ENCODE measurements around the gene BACH2. TPM values are rescaled to one million over a fixed set of nuclear protein-coding genes. Genes with fewer than 3 reads are reported as not detected.
A peak's percentile ranks its signal among the peaks of the same experiment; 100 is the strongest.

Gene BACH2
- total RNA-seq, 5 donors from 2014 or later (not counting 1 experiment from before 2014, with no cell fraction given) = 81.9 to 196 (median 96.7) TPM

DNA sequence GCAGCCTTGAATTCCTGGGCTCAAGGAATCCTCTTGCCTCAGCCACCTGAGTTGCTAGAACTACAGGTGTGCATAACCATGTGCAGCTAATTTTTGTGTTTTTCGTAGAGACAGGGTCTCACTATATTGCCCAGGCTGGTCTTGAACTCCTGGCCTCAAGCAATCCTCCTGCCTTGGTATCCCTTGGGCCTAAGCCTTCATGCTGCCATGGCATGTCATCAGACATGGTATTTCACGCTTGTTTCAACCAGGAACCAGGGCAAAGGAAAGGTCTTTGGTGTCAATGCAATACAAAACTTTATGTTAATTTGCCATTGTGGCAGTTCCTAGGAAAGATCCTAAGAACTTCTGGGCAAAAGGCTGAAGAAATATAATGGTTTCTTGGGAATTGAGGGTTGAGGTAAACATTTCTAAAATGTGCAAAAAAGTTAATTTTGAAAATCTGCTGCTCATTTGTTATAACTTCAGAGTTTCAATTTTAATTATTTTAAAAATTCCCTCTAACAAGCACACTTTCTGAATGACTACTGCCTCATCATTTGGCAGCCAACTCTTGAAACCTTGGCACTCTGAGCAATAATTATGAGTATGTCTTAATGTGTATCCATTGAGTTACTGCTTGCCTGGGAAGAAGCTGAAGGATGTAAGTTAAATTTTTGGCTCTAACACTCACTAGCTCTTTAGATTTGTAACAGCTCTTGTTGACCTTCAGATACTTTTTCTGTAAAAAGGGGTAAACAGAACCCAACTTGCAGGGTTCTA, 248.3 kb downstream of the BACH2 start:
- no peaks in the 10 kb centered on the region for H3K9me3 ChIP-seq
- peaks cover 4% of the 10 kb centered on the region in 2 donors for H3K36me3 ChIP-seq (ENCODE audit: control insufficient read depth in 2 of 2, extremely low read depth in 1 of 2, insufficient read depth in 1 of 2, low read length in 1 of 2)
- Mint-ChIP-seq H3K4me3 (no peak overlapping the region), H3K36me3 (peaks cover 19% of the 10 kb centered on the region), H3K27ac (peak overlapping the region; percentile 28 to 70), H3K4me1 (peaks cover 27 to 36% (median 34%) of the 10 kb centered on the region in 3 donors), H3K27me3 (no peaks in the 10 kb centered on the region), H3K9me3 (no peaks in the 10 kb centered on the region)
- DNase-seq (no peak), ATAC-seq (replicated peaks in 1 of 4) (no peak)
- POLR2A ChIA-PET = interaction anchor here in 1 of 2 donors (0.7 kb wide), 1 partner anchor 43 kb away, joined by 3 read pairs; no protein-coding TSS in a partner anchor
- no peaks in the 10 kb centered on the region for H3K27me3 ChIP-seq (replicated peaks in 1 of 2; ENCODE audit: control insufficient read depth in 2 of 2, extremely low read depth in 1 of 2, insufficient read depth in 2 of 2, low read length in 1 of 2)
- no peak overlapping the region for H3K4me3 ChIP-seq (ENCODE audit: control insufficient read depth in 1 of 2, extremely low read depth in 1 of 2, low read length in 1 of 2)
- 85% methylated on average over 1 of the region's 2 CpGs for WGBS (ENCODE audit: insufficient coverage)
- no peak overlapping the region for H3K27ac ChIP-seq (ENCODE audit: low read length)
- CTCF ChIA-PET = interaction anchor here (0.6 to 0.7 kb wide), 2 partner anchors 28 to 108 kb away, joined by 3 to 4 read pairs; no protein-coding TSS in a partner anchor
- H3K4me1 ChIP-seq (ENCODE audit: control insufficient read depth in 1 of 2, extremely low read depth in 1 of 2, insufficient read depth in 2 of 2, low read length in 2 of 2) = peaks cover 0 to 17% of the 10 kb centered on the region in 2 experiments

DNA sequence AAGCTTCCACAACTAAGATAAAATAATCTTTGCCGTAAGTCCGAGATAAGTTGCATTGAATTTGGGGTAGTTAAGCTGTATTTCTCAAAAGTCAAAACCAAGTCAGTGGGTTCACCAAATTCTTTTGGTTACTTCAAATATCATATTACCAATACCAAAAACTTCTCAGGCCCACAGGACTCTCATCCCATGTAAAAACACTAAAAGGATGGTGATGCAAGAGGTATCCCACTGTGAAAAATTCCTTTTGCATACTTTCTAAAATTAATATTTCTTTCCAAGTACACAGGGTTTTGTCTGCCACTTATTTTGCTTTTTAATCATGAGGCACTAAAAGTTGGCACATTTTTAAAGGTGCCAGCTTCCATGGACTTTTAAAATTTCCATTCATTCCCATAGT, 251.1 kb downstream of the BACH2 start:
- H3K36me3 Mint-ChIP-seq = peaks cover 23% of the 10 kb centered on the region
- H3K9me3 Mint-ChIP-seq = no peaks in the 10 kb centered on the region
- Histone ChIP-seq H3K9me3 (no peaks in the 10 kb centered on the region), H3K4me1 (ENCODE audit: control insufficient read depth in 1 of 2, extremely low read depth in 1 of 2, insufficient read depth in 2 of 2, low read length in 2 of 2) (peaks cover 0 to 17% of the 10 kb centered on the region in 2 experiments), H3K36me3 (ENCODE audit: control insufficient read depth in 2 of 2, extremely low read depth in 1 of 2, insufficient read depth in 1 of 2, low read length in 1 of 2) (peaks cover 4 to 6% of the 10 kb centered on the region in 2 donors), H3K4me3 (ENCODE audit: control insufficient read depth in 1 of 2, extremely low read depth in 1 of 2, low read length in 1 of 2) (no peak overlapping the region), H3K27me3 (replicated peaks in 1 of 2; ENCODE audit: control insufficient read depth in 2 of 2, extremely low read depth in 1 of 2, insufficient read depth in 2 of 2, low read length in 1 of 2) (no peaks in the 10 kb centered on the region), H3K27ac (ENCODE audit: low read length) (no peak overlapping the region)
- no peak overlapping the region for H3K4me3 Mint-ChIP-seq
- WGBS (ENCODE audit: insufficient coverage) = no CpG with 5 or more reads among the region's 2 CpGs
- ATAC-seq (replicated peaks in 1 of 4) (no peak), DNase-seq (no peak)
- CTCF ChIA-PET = no interaction called here
- H3K27me3 Mint-ChIP-seq = no peaks in the 10 kb centered on the region
- POLR2A ChIA-PET = interaction anchor here in 1 of 2 donors (0.6 kb wide), 1 partner anchor 246 kb away, joined by 3 read pairs; no protein-coding TSS in a partner anchor
- peak overlapping the region in 1 of 2 donors; percentile 69 for H3K27ac Mint-ChIP-seq
- peaks cover 9 to 36% (median 30%) of the 10 kb centered on the region in 3 donors for H3K4me1 Mint-ChIP-seq

DNA sequence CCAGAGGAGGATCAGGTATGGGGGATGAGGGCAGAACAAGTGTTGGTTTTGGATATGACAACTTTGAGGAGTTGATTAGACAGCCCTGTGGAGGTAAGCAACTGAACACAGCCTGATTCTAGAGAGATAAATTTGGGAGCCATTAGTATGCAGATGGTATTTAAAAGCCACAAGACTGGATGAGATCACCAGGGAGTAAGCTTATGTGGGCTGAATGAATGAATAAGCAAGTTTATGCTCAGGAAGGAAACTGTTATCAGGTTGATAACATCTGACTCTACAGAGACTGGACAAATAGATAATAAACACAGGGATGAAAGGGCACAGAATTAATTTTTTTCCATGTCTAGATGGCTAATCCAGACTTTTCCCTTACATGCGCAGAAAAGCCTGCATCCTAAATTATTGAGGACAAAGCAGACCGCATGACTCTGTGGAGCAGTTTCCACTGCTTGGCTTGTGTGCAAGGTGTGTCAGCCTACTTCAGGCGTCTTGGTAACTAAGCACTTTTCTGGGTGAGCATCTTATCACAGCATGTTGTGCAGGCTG, 251.7 kb downstream of the BACH2 start:
- Histone ChIP-seq H3K4me3 (ENCODE audit: control insufficient read depth in 1 of 2, extremely low read depth in 1 of 2, low read length in 1 of 2) (no peak overlapping the region), H3K4me1 (ENCODE audit: control insufficient read depth in 1 of 2, extremely low read depth in 1 of 2, insufficient read depth in 2 of 2, low read length in 2 of 2) (peaks cover 0 to 17% of the 10 kb centered on the region in 2 experiments), H3K27ac (ENCODE audit: low read length) (no peak overlapping the region), H3K9me3 (no peaks in the 10 kb centered on the region), H3K27me3 (replicated peaks in 1 of 2; ENCODE audit: control insufficient read depth in 2 of 2, extremely low read depth in 1 of 2, insufficient read depth in 2 of 2, low read length in 1 of 2) (no peaks in the 10 kb centered on the region), H3K36me3 (ENCODE audit: control insufficient read depth in 2 of 2, extremely low read depth in 1 of 2, insufficient read depth in 1 of 2, low read length in 1 of 2) (peaks cover 4 to 6% of the 10 kb centered on the region in 2 donors)
- H3K4me3 Mint-ChIP-seq = no peak overlapping the region
- 66% methylated on average over 3 of the region's 3 CpGs for WGBS (ENCODE audit: insufficient coverage)
- POLR2A ChIA-PET = no interaction called here
- ATAC-seq (replicated peaks in 1 of 4) = peak in 2 of 4 experiments; percentile 34 to 35
- H3K36me3 Mint-ChIP-seq = peaks cover 20% of the 10 kb centered on the region
- peaks cover 9 to 31% (median 26%) of the 10 kb centered on the region in 3 donors for H3K4me1 Mint-ChIP-seq
- no peaks in the 10 kb centered on the region for H3K27me3 Mint-ChIP-seq
- H3K27ac Mint-ChIP-seq = no peak overlapping the region
- no peak for DNase-seq
- CTCF ChIA-PET = no interaction called here
- no peaks in the 10 kb centered on the region for H3K9me3 Mint-ChIP-seq

DNA sequence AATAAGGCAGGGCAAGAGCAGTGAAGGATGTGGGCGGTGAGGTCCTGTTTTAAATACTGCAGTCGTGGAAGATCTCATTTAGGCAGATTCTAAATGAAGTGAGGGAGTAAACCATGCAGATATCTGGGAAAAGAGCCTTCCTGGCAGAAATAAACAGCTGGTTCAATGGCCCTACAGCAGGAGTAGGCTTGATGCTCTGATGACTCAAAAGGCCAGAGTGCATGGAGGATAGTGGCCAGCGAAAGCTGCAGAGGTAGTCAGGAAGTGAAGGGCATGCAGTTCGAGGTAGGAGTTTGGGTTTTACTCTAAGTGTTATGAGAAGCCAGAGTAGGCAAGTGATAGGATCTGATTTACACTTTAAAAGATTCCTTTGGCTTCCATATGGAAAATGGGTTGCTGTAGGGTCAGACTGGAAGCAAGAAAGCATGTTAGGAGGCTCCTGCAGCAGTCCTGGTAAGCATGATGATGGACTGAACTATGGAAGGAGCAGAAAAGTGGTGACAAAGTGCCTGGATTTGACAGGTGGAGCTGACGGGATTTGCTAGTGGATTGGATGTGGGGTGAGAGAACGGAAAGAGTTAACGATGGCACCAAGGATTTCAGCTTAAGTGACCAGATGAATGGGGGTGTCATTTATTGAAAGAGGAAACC, 252.3 kb downstream of the BACH2 start:
- H3K9me3 ChIP-seq = no peaks in the 10 kb centered on the region
- no peaks in the 10 kb centered on the region for H3K27me3 Mint-ChIP-seq
- H3K27ac ChIP-seq (ENCODE audit: low read length) = no peak overlapping the region
- DNase-seq = no peak
- no peak overlapping the region for H3K27ac Mint-ChIP-seq
- H3K4me1 ChIP-seq (ENCODE audit: control insufficient read depth in 1 of 2, extremely low read depth in 1 of 2, insufficient read depth in 2 of 2, low read length in 2 of 2) = peaks cover 0 to 17% of the 10 kb centered on the region in 2 experiments
- no peak for ATAC-seq (replicated peaks in 1 of 4)
- no peaks in the 10 kb centered on the region for H3K27me3 ChIP-seq (replicated peaks in 1 of 2; ENCODE audit: control insufficient read depth in 2 of 2, extremely low read depth in 1 of 2, insufficient read depth in 2 of 2, low read length in 1 of 2)
- 68% methylated on average over 7 of the region's 7 CpGs for WGBS (ENCODE audit: insufficient coverage)
- CTCF ChIA-PET = no interaction called here
- POLR2A ChIA-PET = no interaction called here
- H3K9me3 Mint-ChIP-seq = no peaks in the 10 kb centered on the region
- peaks cover 4 to 6% of the 10 kb centered on the region in 2 donors for H3K36me3 ChIP-seq (ENCODE audit: control insufficient read depth in 2 of 2, extremely low read depth in 1 of 2, insufficient read depth in 1 of 2, low read length in 1 of 2)
- H3K4me3 Mint-ChIP-seq = no peak overlapping the region
- peaks cover 8 to 25% (median 20%) of the 10 kb centered on the region in 3 donors for H3K4me1 Mint-ChIP-seq
- peaks cover 18% of the 10 kb centered on the region for H3K36me3 Mint-ChIP-seq
- no peak overlapping the region for H3K4me3 ChIP-seq (ENCODE audit: control insufficient read depth in 1 of 2, extremely low read depth in 1 of 2, low read length in 1 of 2)

DNA sequence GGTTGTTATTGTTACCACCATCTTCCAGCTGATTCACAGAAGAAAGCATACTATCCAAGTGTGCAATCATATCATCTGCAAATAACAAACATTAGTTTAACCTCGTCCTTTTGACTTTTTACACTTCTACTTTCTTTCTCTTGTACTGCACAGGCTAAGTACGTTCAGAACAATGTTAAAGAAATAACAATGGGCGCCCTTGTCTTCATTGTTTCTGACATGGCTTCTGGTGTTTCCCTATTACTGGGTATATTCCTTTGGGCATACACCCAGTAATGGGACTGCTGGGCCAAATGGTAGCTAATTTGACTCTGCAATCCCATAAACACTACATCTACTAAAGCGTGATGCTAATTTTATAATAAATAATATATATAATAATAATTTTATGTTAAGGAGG, 255.7 kb downstream of the BACH2 start:
- H3K27ac Mint-ChIP-seq = no peak overlapping the region
- peaks cover 24% of the 10 kb centered on the region for H3K36me3 Mint-ChIP-seq
- H3K9me3 Mint-ChIP-seq = no peaks in the 10 kb centered on the region
- no peak overlapping the region for H3K27ac ChIP-seq (ENCODE audit: low read length)
- no peaks in the 10 kb centered on the region for H3K9me3 ChIP-seq
- POLR2A ChIA-PET = no interaction called here
- CTCF ChIA-PET = interaction anchor here in 1 of 2 donors (0.5 kb wide), 1 partner anchor 101 kb away, joined by 5 read pairs; no protein-coding TSS in a partner anchor
- H3K36me3 ChIP-seq (ENCODE audit: control insufficient read depth in 2 of 2, extremely low read depth in 1 of 2, insufficient read depth in 1 of 2, low read length in 1 of 2) = peaks cover 0 to 6% of the 10 kb centered on the region in 2 donors
- no peaks in the 10 kb centered on the region for H3K27me3 ChIP-seq (replicated peaks in 1 of 2; ENCODE audit: control insufficient read depth in 2 of 2, extremely low read depth in 1 of 2, insufficient read depth in 2 of 2, low read length in 1 of 2)
- H3K4me1 Mint-ChIP-seq = peaks cover 28 to 35% (median 28%) of the 10 kb centered on the region in 3 donors
- H3K27me3 Mint-ChIP-seq = no peaks in the 10 kb centered on the region
- H3K4me3 Mint-ChIP-seq = no peak overlapping the region
- no peak for ATAC-seq (replicated peaks in 1 of 4)
- DNase-seq = no peak
- peaks cover 8 to 12% of the 10 kb centered on the region in 2 experiments for H3K4me1 ChIP-seq (ENCODE audit: control insufficient read depth in 1 of 2, extremely low read depth in 1 of 2, insufficient read depth in 2 of 2, low read length in 2 of 2)
- no peak overlapping the region for H3K4me3 ChIP-seq (ENCODE audit: control insufficient read depth in 1 of 2, extremely low read depth in 1 of 2, low read length in 1 of 2)
- 82% methylated on average over 3 of the region's 4 CpGs for WGBS (ENCODE audit: insufficient coverage)

DNA sequence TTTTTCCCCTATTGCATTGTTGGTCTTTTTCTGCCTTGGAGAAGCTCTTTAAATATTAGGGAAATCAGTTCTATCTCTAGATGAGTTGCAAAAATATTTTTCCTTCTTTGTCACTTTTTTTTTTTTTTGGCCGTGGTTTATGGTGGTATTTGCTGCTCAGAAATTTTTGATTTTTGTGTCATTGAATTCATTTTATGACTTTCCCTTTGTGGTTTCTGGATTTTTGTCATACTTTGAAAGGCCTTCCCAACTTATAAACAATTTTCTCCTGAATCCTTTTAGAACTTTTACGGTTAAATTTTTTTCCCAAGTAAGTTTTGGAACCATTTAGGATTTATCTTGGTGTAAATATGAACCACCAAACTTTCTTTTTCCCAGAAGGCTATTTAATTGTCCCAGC, 256.7 kb downstream of the BACH2 start:
- H3K27me3 ChIP-seq (replicated peaks in 1 of 2; ENCODE audit: control insufficient read depth in 2 of 2, extremely low read depth in 1 of 2, insufficient read depth in 2 of 2, low read length in 1 of 2) = no peaks in the 10 kb centered on the region
- WGBS (ENCODE audit: insufficient coverage) = no CpG with 5 or more reads among the region's 2 CpGs
- Mint-ChIP-seq H3K9me3 (no peaks in the 10 kb centered on the region), H3K27ac (no peak overlapping the region), H3K4me1 (peaks cover 38 to 45% (median 39%) of the 10 kb centered on the region in 3 donors), H3K27me3 (no peaks in the 10 kb centered on the region), H3K36me3 (peaks cover 19% of the 10 kb centered on the region), H3K4me3 (no peak overlapping the region)
- H3K9me3 ChIP-seq = no peaks in the 10 kb centered on the region
- peaks cover 0 to 6% of the 10 kb centered on the region in 2 donors for H3K36me3 ChIP-seq (ENCODE audit: control insufficient read depth in 2 of 2, extremely low read depth in 1 of 2, insufficient read depth in 1 of 2, low read length in 1 of 2)
- POLR2A ChIA-PET = interaction anchor here in 1 of 2 donors (0.6 kb wide), 1 partner anchor 71 kb away, joined by 3 read pairs; no protein-coding TSS in a partner anchor
- DNase-seq (no peak), ATAC-seq (replicated peaks in 1 of 4) (no peak)
- no peak overlapping the region for H3K4me3 ChIP-seq (ENCODE audit: control insufficient read depth in 1 of 2, extremely low read depth in 1 of 2, low read length in 1 of 2)
- CTCF ChIA-PET = no interaction called here
- H3K4me1 ChIP-seq (ENCODE audit: control insufficient read depth in 1 of 2, extremely low read depth in 1 of 2, insufficient read depth in 2 of 2, low read length in 2 of 2) = peaks cover 6 to 19% of the 10 kb centered on the region in 2 experiments
- no peak overlapping the region for H3K27ac ChIP-seq (ENCODE audit: low read length)
